SKM-1 (cell line): Measurements from ENCODE around the gene PRG2.
"Not testable (repeated sequence)": the region's sequence is repeated elsewhere in the genome, so short reads cannot be mapped to it uniquely, and the experiment has no call there.

Experiments used
- DNase-seq: peaks from one replicate; lab custom pipeline; 2025; ENCODE audit not compliant: unreplicated experiment; lab: John Stamatoyannopoulos, UW

Gene PRG2

GRCh38 chr11:57348636-57349313 lies 41.7 kb downstream of the PRG2 start:
- no peak for DNase-seq

- DNase-seq: no peak
These were observed 42.4 kb downstream of the PRG2 start for GRCh38 chr11:57348052-57348451.

- no peak for DNase-seq
These were observed 43.1 kb downstream of the PRG2 start for GRCh38 chr11:57347336-57347735.

GRCh38 chr11:57345555-57346211 lies 44.8 kb downstream of the PRG2 start:
- peak; percentile 43 for DNase-seq

- no peak for DNase-seq
These were observed 45.6 kb downstream of the PRG2 start for GRCh38 chr11:57344826-57345225.

GRCh38 chr11:57343825-57344224 lies 46.6 kb downstream of the PRG2 start:
- DNase-seq: no peak

- no peak for DNase-seq
These were observed 47.7 kb downstream of the PRG2 start for GRCh38 chr11:57342702-57343101.

- DNase-seq: no peak
These were observed 49.1 kb downstream of the PRG2 start for GRCh38 chr11:57341250-57341808.

GRCh38 chr11:57340039-57340615 lies 50.3 kb downstream of the PRG2 start:
- DNase-seq: no peak

- DNase-seq: no peak
These were observed 51.1 kb downstream of the PRG2 start for GRCh38 chr11:57339328-57339727.

GRCh38 chr11:57338142-57338541 lies 52.3 kb downstream of the PRG2 start, which contains the start of gene P2RX3:
TSS of gene P2RX3 (plus strand) at chr11:57338352. CDS start at chr11:57338551, 199 bp downstream.
- DNase-seq: no peak

- DNase-seq: not testable (repeated sequence)
These were observed 53.6 kb downstream of the PRG2 start for GRCh38 chr11:57336856-57337255.
